ENCODE results near the gene PATJ.

The PATJ gene

GRCh38 chr1:62084310-62084890 lies 342.1 kb downstream of the PATJ start:
- no peak overlapping the region for H3K4me3 ChIP-seq (ENCODE audit: low read depth, low read length)
- TF ChIP-seq, protein P1, sequence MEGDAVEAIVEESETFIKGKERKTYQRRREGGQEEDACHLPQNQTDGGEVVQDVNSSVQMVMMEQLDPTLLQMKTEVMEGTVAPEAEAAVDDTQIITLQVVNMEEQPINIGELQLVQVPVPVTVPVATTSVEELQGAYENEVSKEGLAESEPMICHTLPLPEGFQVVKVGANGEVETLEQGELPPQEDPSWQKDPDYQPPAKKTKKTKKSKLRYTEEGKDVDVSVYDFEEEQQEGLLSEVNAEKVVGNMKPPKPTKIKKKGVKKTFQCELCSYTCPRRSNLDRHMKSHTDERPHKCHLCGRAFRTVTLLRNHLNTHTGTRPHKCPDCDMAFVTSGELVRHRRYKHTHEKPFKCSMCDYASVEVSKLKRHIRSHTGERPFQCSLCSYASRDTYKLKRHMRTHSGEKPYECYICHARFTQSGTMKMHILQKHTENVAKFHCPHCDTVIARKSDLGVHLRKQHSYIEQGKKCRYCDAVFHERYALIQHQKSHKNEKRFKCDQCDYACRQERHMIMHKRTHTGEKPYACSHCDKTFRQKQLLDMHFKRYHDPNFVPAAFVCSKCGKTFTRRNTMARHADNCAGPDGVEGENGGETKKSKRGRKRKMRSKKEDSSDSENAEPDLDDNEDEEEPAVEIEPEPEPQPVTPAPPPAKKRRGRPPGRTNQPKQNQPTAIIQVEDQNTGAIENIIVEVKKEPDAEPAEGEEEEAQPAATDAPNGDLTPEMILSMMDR (IDR thresholded peaks at IDR 0.05; ENCODE audit: low read depth, low read length): no peak

DNA sequence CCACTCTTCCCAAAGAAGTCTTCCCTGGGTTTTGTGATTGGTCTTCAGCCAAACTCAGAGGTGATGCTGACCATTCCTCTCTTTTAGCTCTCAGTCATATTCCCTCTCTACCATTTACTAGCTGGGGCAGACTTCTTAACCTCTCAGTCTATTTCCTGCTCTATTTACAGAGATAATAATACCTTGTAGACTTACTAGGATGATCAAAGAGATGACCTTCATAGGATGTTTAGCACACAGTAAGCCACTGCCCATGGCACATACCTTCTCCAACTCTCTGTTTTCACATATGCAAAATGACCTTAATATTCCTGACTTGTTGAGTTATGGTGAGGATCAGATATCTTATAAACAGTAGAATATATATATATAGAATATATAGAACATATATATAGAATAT lies 346.2 kb downstream of the PATJ start:
- TF ChIP-seq, protein P1 (IDR thresholded peaks at IDR 0.05; ENCODE audit: low read depth, low read length): no peak
- H3K4me3 ChIP-seq (ENCODE audit: low read depth, low read length): no peak overlapping the region

- TF ChIP-seq, protein P1 (IDR thresholded peaks at IDR 0.05; ENCODE audit: low read depth, low read length): no peak
- no peak overlapping the region for H3K4me3 ChIP-seq (ENCODE audit: low read depth, low read length)
Measured at GRCh38 chr1:62089570-62089969, 347.3 kb downstream of the PATJ start.

- H3K4me3 ChIP-seq (ENCODE audit: low read depth, low read length): no peak overlapping the region
- TF ChIP-seq, protein P1 (IDR thresholded peaks at IDR 0.05; ENCODE audit: low read depth, low read length): no peak
Measured at GRCh38 chr1:62090016-62090415, 347.7 kb downstream of the PATJ start.

- H3K4me3 ChIP-seq (ENCODE audit: low read depth, low read length): no peak overlapping the region
- TF ChIP-seq, protein P1 (IDR thresholded peaks at IDR 0.05; ENCODE audit: low read depth, low read length): no peak
Measured at GRCh38 chr1:62092110-62092509, 349.8 kb downstream of the PATJ start.

- TF ChIP-seq, protein P1 (IDR thresholded peaks at IDR 0.05; ENCODE audit: low read depth, low read length): no peak
- no peak overlapping the region for H3K4me3 ChIP-seq (ENCODE audit: low read depth, low read length)
Measured at GRCh38 chr1:62093261-62093660, 351.0 kb downstream of the PATJ start.

DNA sequence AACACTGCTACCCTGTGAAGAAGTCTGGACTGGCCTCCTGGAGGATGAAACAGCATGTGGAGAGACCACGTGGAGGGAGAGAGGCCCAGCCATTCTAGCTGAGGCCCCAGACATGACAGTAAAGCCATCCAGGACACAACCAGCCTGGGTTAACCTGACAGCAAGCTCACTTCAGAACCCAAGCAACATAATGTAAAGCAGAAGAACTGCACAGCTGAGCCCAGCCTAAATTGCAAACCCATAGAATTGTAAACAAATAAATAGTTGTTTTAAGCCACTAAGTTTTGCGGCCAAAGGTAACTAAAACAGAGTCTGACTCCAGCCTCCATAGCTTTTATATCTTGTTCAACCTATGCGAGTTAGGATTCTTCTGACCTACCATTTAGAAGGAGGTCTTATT lies 355.2 kb downstream of the PATJ start:
- TF ChIP-seq, protein P1 (IDR thresholded peaks at IDR 0.05; ENCODE audit: low read depth, low read length): no peak
- no peak overlapping the region for H3K4me3 ChIP-seq (ENCODE audit: low read depth, low read length)
